ENCODE data around the gene PARP6.
"Not testable (repeated sequence)": the region's sequence is repeated elsewhere in the genome, so short reads cannot be mapped to it uniquely, and the experiment has no call there.

Gene PARP6

DNA sequence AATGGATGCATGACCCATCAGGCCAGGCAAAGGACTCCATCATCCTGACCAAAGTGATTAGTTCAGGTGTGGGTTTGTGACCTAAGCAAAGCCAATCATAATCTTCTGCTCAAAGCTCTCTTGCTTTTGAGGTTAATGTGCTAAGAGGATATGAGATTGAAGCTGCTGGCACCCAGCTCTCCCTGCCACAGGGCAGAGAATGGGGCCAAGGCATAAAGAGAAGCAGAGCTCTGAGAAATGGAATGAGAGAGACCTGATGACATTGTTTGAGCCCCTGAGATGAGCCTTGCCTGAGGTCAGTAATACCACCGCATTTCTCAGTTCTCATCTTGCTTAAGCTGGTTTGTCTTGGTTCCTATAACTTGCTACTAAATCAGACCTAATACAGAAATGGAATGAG lies 6.4 kb upstream of the PARP6 start:
- DNase-seq (ENCODE audit: low read depth): no peak

DNA sequence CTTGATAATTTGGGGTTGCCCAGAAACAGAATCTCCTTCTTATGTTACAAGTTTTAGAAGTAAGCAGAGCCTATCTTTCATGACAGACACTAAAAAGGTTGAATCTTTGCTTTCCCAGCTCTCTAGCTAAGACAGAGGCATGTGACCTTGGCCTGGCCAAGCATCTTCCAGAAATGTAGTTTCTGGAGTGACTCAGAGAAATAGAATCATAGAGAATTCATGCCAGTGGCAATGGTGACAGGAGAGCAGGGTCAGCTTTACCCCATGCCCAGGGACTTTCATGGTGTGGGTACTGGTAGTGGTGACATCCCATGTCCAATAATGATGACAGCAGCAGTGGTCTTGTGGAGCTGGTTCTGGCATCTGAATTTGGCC lies 4.0 kb upstream of the PARP6 start:
- DNase-seq (ENCODE audit: low read depth): no peak

DNA sequence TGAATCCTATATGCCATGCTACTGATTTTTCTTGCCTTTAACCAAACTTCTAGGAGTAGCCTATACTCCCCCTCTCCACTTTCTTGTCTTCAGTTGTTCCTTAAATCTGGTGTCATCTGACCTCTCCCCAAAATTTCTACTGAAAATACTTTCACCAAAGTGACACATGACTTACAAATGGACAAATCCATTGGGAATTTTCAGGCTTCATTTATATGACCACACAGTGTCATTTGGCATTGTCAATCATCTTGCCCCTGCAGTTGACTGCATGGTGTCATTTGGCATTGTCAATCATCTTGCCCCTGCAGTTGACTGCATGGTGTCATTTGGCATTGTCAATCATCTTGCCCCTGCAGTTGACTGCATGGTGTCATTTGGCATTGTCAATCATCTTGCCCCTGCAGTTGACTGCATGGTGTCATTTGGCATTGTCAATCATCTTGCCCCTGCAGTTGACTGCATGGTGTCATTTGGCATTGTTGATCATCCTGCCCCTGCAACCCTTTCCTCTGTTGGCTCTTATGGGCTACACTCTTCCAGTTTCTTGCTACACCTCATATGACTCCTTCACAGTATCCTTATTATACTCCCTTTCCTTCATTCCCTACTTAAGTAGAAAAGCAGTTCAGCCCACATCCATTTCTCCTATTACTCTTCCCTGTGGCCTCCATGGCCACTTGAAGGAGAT lies 3.4 kb upstream of the PARP6 start:
- DNase-seq (ENCODE audit: low read depth): not testable (repeated sequence)

DNA sequence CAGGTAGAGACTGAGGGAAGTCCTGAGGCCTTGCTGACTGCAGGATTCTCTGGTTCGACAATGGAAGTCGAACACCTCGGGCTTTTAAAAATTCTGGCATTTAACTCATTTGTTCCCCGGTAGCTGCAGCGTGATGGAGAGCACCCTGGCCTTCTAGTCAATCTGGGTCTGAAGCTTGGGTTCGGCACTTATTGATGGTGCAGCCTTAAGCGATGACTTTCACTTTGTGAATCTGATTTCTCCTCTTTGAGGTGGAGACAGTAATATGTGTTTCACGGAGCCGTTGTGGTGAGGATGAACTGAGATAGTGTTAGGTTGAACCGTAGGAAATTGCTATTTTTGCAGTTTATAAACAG lies 621 bp upstream of the PARP6 start:
- no peak for DNase-seq (ENCODE audit: low read depth)

DNA sequence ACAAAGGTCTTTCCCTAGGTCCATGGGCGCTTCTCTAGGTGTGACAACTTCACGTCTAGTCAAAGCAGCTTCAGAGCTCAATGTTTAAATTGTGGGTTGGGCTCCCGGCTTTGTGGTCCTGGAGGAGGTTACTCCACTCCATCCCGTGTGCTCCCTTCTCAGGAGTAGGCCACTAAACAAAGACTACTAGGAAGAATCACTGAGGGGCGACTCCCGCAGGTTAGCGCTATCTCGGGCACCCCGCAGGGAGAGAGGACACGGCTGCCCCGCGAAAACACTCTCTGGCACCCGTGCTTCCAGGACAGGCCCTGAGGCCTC lies 500 bp downstream of the PARP6 start:
- DNase-seq (ENCODE audit: low read depth): no peak

DNA sequence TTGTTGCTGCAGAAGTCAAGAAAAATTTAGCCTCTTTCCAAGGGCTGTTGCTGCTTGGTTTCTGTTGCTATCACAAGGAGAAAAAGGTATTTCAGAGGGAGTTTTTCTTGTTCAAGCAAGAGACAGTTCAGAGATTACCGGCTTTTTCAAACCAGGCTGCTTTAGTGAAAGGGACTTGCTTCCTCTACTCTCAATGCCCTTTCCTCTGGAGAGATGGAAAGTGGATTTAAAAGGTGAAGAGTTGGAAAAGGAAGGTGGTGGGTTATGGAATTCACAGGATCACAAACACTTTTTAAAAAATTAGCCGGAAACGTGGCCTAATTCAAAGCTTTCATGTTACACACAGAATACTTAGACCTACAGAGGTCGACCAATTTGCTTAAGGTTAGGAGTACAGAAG lies 1.1 kb downstream of the PARP6 start:
- no peak for DNase-seq (ENCODE audit: low read depth)

DNA sequence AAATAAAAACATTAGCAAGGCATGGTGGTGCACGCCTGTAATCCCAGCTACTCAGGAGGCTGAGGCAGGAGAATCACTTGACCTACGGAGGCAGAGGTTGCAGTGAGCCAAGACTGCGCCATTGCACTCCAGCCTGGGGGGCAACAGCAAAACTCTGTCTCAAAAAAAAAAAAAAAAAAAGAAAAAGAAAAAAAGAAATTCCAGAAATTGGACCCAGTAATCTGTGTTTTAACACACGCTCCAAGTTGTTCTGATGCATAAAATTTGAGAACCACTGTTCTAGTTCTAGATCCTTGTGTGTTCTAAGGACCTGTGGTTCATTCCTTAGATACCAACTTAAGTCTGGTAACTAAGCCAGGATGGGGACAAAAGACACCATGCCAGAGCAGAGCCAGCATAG lies 2.6 kb downstream of the PARP6 start:
- no peak for DNase-seq (ENCODE audit: low read depth)

DNA sequence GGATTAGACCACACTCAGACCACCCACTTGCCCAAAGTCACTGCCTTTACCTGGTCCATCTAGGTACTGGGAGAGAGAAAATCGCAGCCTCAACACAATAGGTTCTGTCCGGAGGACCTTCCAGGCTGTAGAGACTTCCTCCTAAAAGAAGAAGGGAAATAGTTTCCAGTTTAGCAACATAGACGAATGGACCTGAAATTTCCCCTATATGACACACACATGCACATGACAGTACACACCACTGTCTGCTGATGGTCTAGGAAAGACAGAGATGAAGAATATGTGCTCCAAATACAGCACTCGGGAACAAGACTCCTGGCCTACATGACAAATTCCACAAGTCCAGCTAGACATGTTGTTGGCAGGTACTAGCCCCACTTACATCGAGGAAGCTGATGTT lies 7.3 kb downstream of the PARP6 start:
- DNase-seq (ENCODE audit: low read depth): no peak

DNA sequence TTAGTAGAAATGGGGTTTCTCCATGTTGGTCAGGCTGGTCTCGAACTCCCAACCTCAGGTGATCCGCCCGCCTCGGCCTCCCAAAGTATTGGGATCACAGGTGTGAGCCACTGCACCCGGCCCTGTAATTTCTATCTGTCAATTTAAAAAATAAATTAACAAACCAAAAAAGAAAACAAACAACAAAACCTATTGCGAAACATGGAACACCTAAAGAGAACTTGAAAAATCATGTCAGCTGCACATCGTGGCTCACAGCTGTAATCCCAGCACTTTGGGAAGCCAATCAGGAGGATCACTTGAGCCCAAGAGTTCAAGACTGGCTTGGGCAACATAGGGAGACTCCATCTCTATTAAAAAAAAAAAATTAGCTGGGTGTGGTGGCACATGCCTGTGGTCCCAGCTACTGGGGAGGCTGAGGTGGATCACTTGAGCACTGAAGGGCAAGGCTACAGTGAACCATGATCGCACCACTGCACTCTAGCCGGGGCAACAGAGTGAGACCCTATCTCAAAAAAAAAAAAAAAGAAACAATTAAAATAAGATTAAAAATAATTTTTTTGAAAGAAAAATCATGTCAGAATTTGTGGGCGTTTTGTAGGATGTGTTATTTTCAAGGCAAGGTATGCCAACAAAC lies 19.6 kb downstream of the PARP6 start:
- no peak for DNase-seq (ENCODE audit: low read depth)

DNA sequence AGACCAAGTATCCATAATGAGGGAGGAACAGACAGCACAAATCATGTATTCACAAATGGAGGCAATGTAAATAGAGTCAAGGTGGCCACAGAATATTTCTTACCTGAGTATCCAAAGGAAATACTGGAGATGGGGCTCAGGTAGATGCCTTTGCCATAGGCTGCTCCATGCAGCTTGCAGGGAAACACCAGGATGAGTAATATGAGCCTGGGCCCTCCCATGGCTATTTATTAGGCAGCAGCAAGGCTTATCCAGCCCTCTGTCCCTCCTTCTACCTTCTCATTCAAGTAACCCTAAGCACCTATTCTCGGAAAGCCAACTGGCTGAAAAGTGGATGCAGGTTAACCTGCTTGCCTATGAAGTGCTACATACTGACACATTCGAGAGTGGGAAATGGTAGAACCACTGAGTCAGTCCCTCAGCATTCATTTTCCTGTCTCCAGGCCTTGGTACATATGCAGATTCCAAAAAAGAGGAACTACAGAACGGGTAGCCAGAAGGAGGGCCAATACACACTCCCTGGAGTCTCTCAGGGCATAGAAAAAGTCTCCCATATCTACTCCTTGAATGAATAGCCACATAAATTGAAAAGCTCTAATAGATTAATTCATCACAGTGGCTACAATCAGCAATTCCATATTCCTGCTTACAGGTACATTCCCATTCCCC lies 23.1 kb downstream of the PARP6 start:
- no peak for DNase-seq (ENCODE audit: low read depth)

DNA sequence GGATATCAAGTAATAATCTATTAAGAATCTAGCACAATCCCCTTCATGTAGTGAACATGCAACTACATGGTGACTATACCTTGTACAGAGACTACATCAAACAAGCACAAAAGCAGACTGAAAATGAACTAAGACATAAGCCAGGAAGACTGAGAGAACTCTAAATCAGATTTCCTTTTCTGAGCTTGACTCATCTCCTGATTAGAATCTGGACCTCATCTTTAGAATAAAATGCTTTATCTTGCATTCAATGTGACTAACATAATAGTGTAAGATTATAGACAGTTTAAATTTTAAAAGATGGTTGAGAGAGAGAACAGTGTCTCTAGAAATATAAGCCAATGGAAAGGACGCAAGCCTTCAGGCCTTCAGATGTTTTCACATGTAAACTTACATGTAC lies 23.8 kb downstream of the PARP6 start:
- DNase-seq (ENCODE audit: low read depth): no peak

DNA sequence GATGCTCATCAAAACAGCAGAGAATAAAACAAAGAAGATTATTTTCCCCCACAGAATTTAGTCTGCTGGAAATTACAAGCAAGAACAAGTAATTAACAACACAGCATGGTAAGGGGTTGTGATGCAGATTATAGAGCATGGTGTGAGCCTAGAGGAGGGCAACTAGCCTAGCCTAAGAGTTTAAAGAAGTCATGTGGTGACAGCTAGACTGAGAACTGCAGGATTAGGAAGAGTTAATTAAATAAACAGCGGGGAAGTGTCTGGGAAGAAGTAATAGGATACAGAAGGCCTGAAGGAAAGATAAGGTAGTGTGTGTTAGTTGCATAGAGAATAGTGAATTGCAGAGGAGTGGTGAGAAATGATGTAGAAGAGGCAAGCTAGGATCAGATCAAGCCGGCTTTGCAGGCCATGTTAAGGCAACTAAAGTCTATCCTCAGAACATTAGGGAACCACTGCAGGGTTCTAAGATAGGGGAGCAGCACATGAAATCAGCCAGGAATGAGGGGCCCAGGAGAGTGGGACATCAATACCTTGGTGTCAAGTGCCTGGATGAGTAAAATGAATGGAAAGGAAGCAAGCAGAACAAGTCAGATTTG lies 29.5 kb downstream of the PARP6 start:
- no peak for DNase-seq (ENCODE audit: low read depth)

DNA sequence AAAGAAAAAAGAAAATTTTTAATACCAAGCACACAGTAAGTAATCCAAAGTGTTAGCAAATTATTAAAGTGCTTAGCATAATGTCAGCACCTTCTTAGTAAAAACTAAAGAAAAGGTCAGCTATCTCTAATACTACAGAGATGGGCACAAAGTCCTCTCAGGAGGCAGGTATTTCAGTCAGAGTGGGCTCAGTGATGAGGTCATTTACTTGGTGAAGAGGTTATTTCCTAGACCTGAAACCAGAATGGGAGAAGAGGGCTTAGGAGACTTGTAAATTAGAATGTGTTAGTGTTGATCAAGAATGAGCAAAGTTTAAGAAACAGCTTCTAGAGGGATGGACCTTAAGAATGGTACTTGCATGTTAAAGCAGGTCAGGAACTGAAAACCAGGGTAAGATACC lies 32.7 kb downstream of the PARP6 start:
- no peak for DNase-seq (ENCODE audit: low read depth)

DNA sequence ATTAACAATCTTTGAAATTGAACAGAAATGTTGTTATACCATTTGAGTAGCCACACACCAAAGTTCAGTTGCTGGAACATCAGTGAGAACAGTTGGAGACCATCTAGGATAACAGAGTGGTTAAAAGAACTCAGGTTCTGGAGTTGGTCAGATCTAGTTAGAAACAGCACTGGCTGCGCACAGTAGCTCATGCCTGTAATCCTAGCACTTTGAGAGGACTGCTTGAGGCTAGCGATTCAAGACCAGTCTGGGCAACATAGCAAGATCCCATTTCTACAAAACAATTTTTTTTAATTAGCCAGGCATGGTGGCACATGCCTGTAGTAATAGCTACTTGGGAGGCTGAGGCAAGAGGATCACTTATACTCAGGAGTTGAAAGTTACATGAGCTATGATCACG lies 33.8 kb downstream of the PARP6 start:
- DNase-seq (ENCODE audit: low read depth): no peak

DNA sequence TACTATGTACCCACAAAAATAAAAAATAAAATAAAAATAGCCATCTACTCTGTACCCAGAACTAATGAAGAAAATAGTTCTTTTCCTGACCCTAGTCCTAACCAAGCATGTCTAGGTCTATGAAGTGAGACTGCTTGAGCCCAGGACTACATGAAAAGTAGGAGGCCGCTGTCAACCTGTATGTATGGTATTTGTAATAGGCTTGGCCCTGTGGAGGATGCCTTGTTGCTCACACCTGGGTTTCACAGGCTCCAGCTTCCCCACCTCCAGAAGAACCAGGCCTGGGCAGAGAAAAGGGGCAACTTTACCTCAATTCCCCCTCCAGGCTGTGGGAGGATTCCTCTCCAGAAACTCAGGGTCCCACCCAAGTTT lies 34.5 kb downstream of the PARP6 start:
- no peak for DNase-seq (ENCODE audit: low read depth)

DNA sequence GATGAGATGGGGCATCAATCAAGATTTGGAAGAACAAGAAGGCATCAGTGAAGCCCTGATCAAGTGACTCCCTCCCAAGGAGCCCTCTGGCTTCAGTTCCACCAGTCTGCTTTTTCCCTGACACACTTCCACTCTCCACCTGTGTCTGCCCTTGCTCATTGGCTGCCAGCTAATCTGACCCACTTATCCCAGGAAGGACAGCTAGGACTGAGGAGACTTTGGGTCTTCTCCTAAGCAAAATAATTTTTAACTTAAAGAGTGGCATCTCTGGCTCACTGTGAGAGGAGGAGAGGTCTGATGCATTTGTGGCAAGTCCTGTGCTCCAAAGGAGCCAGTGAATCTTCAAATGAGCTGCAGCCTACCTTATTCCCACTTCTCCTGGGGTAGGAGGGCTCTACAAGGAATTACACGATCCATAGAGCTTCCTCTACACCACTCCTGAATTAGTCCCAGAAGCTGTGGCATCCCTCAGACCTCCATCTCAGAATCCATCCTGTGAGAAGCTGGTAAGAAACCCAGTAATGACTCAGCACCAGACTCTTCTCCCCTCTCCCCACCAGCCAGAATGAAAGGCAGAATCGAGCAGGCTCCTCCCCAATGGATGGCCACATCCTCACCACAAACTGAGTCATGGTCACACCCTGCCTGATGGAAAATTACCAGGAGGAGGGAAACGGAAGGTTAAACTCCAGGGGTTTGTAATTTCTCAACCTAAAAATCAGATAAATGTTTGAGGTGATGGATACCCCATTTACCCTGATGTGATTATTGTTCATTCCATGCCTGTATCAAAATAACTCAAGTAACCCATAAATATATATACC lies 35.1 kb downstream of the PARP6 start:
- peak; percentile 54 for DNase-seq (ENCODE audit: low read depth)

DNA sequence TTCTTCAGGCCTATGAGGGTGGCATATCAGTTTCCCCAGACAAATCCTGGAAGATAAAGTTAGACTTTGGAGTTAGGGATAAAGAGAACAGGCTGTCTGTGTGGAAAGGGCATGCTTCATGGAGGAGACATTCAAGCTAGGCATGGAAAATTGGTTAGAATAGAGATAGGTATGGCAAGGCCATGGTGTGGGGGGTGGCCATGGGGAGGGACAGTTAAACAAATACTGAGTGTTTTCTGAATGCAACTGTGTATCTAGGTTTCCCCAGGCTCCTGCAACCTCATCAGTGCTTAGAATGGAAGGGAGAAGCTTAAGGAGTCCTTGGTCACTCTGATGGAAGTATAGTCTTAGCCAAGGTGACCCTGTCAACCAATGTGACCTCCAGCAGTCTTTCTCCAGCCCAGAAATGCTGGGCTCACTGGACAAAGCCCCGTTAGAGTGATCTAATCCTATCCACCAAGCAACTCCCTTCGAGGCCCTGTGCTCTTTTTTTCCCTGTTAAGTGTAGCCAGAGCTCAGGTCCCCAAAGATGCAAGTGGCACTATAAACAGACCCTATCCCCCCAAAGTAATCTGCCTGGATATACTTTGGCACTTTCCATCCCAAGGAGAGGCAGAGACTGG lies 35.9 kb downstream of the PARP6 start:
- no peak for DNase-seq (ENCODE audit: low read depth)

DNA sequence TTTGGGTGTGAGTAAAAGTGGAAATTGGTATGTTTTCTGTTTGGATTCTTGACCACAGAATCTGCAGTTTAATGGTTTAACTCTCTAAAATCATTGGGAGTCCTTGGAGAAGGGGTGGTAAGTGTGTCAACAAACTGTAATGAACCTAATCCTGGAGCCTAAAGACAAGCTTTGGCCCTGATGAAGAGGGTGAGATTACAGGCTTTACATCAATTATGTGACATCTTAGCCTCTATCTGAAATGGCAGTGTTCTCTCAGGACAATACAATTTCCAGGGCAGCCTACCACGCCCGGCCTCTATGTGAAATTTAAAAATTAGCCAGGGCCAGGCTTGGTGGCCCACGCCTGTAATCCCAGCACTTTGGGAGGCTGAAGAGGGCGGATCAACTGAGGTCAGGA lies 37.1 kb downstream of the PARP6 start:
- no peak for DNase-seq (ENCODE audit: low read depth)

DNA sequence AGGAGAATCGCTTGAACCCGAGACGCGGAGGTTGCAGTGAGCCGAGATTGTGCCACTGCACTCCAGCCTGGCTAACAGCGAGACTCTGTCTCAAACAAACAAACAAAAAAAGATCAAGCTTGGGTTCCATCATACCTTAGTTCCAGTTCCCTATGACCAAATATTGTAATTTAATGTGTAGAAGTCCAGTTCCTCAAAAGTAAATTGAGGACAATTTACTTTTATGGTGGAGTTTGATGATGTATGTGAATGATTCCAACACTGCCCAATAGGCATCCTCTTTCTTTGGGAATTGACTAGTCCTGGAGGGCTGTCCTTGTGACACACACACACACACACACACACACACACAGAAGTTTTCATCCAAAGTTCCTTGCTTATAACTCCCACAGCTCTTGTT lies 38.6 kb downstream of the PARP6 start:
- no peak for DNase-seq (ENCODE audit: low read depth)

DNA sequence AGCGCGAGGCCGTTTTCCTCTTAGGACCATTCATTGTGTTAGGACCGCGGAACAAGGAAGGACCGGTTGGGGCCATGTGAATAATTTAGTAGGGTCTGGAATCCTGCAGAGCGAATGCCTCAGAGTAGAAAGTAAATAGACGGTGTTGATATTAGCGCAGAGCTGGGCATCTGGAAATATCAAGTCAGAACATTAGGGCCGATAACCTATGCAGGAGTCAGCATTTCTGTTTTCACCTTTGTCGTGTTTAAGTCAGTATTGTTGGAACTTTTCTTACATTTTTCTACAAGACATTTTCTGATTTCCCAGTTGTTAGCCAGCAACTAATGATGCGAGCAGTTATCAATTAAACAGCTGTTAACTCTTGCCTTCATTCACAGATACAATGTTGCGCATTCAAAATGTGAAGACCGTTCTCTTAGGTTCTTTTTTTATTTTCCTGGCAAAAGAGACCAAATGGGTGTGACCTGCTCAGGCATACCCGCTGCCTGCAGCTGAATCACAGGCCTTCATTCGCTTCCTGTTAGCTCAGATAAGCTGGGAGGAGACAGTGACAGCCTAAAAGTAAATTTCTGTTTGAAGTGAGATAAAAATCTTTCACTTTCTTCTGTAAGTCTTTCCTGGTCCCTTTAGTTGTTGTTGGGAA lies 40.4 kb downstream of the PARP6 start:
- no peak for DNase-seq (ENCODE audit: low read depth)

DNA sequence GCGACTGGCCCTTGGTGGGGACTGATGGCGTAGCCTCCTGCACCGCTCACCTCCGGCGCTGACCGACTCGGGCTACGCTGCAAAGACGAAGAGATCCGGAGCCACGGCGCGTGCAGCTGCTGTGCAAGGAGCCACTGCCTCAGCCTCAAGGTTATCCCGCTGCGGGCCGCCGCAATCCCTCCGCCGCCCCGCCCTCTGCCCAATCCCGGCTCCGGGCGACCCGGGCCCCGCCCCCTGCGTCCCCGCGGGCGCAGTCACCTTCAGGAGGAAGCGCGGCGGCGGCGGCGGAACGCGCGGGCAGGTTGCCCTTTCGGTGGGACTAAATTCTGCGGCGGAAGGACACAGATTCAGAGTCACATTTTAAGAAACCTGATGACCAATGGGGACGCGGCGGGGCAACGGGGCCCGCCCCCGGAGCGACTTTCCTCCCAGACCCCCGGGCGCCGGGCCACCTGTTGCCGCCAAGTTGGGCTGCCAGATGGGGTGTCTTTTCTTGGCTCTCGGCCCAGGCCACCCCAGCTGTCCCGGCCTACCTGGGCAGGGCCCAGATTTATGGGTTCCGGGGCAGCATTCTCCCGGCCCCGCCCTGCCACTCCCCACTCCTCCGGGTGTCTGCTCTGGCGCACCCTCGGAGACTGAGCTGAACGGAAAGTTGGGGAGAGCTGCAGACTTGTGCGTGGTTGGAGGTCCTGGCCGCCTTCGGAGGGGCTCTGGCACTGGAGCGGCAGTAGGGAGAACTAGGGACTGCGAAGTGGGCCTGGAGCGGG lies 41.1 kb downstream of the PARP6 start, which contains the start of gene PKM:
Gene PKM, minus strand, starts transcription at position 125 of the 767 bp plus-strand sequence. CDS start 12,093 bp downstream, outside the sequence.
- DNase-seq (ENCODE audit: low read depth): peak; percentile 95

All from stimulated activated CD8-positive, alpha-beta memory T cell treated with anti-CD3 and anti-CD28 coated beads, Interleukin-7, amount 100 ng/mL, for 24 hours (primary cell).